ENCODE measurements around the gene LTBP3. TPM values are rescaled to one million over a fixed set of nuclear protein-coding genes. Genes with fewer than 3 reads are reported as not detected.
A peak's percentile ranks its signal among the peaks of the same experiment; 100 is the strongest.

LTBP3 gene
- total RNA-seq, 1 experiment from 2014 or later, result 166 TPM

- no TSS peak for BruUV-seq (replicated peaks)
These were observed 17.7 kb downstream of the LTBP3 start for GRCh38 chr11:65540290-65541092.

GRCh38 chr11:65539744-65540289 is 18.3 kb downstream of the LTBP3 start:
- DNase-seq, result peak; percentile 24
- CTCF ChIA-PET, result interaction anchor here (0.7 to 2.9 kb wide), 4 partner anchors 19 to 54 kb away, joined by 3 to 39 read pairs (median 6); partner anchors contain the start of genes FAM89B, LTBP3 and ZNRD2
- Mint-ChIP-seq H3K27ac (ENCODE audit: unreplicated experiment) (no peak overlapping the region), H3K4me3 (ENCODE audit: low read depth, unreplicated experiment) (peak overlapping the region; percentile 62), H3K9me3 (ENCODE audit: low read depth, unreplicated experiment) (no peaks in the 10 kb centered on the region), H3K27me3 (ENCODE audit: unreplicated experiment) (no peaks in the 10 kb centered on the region), H3K4me1 (ENCODE audit: low read depth, unreplicated experiment) (peaks cover 16% of the 10 kb centered on the region), H3K36me3 (ENCODE audit: insufficient read depth, unreplicated experiment) (peaks cover 72% of the 10 kb centered on the region)
- intact Hi-C loops (cut with micrococcal nuclease; ENCODE audit: unreplicated experiment), result loop anchor here (2.0 kb wide), 1 partner anchor 31 kb away; the partner anchor contains the start of gene ZNRD2
- no TSS peak for BruUV-seq (replicated peaks)
- no peak for TF ChIP-seq CTCF (IDR thresholded peaks at IDR 0.05; ENCODE audit: unreplicated experiment)

More at GRCh38 chr11:65540290-65541092, 17.7 kb downstream of the LTBP3 start:
- Mint-ChIP-seq H3K4me1 (ENCODE audit: low read depth, unreplicated experiment) (peaks cover 22% of the 10 kb centered on the region), H3K36me3 (ENCODE audit: insufficient read depth, unreplicated experiment) (peaks cover 72% of the 10 kb centered on the region), H3K27me3 (ENCODE audit: unreplicated experiment) (no peaks in the 10 kb centered on the region), H3K4me3 (ENCODE audit: low read depth, unreplicated experiment) (peak overlapping the region; percentile 62), H3K27ac (ENCODE audit: unreplicated experiment) (no peak overlapping the region), H3K9me3 (ENCODE audit: low read depth, unreplicated experiment) (no peaks in the 10 kb centered on the region)
- peak; percentile 90 for DNase-seq
- intact Hi-C loops (cut with micrococcal nuclease; ENCODE audit: unreplicated experiment), result loop anchor here (2.0 kb wide), 1 partner anchor 30 kb away; the partner anchor contains the start of gene ZNRD2
- TF ChIP-seq CTCF (IDR thresholded peaks at IDR 0.05; ENCODE audit: unreplicated experiment), result peak; percentile 69
- CTCF ChIA-PET, result interaction anchor here (0.7 to 2.9 kb wide), 6 partner anchors 12 to 53 kb away, joined by 3 to 39 read pairs (median 4); partner anchors contain the start of genes FAM89B, LTBP3 and ZNRD2

GRCh38 chr11:65538915-65539743 is 19.0 kb downstream of the LTBP3 start:
- TF ChIP-seq CTCF (IDR thresholded peaks at IDR 0.05; ENCODE audit: unreplicated experiment), result no peak
- Mint-ChIP-seq H3K4me3 (ENCODE audit: low read depth, unreplicated experiment) (no peak overlapping the region), H3K36me3 (ENCODE audit: insufficient read depth, unreplicated experiment) (peaks cover 75% of the 10 kb centered on the region), H3K27ac (ENCODE audit: unreplicated experiment) (no peak overlapping the region), H3K9me3 (ENCODE audit: low read depth, unreplicated experiment) (no peaks in the 10 kb centered on the region), H3K4me1 (ENCODE audit: low read depth, unreplicated experiment) (peaks cover 15% of the 10 kb centered on the region), H3K27me3 (ENCODE audit: unreplicated experiment) (no peaks in the 10 kb centered on the region)
- CTCF ChIA-PET, result interaction anchor here (1.9 to 2.9 kb wide), 2 partner anchors 21 to 32 kb away, joined by 7 to 39 read pairs; partner anchors contain the start of genes FAM89B and ZNRD2
- intact Hi-C loops (cut with micrococcal nuclease; ENCODE audit: unreplicated experiment), result no loop called here
- TSS peak; percentile 63 for BruUV-seq (replicated peaks)
- no peak for DNase-seq

GRCh38 chr11:65538232-65538914 is 19.8 kb downstream of the LTBP3 start:
- CTCF ChIA-PET, result no interaction called here
- no peak overlapping the region for H3K4me3 Mint-ChIP-seq (ENCODE audit: low read depth, unreplicated experiment)
- intact Hi-C loops (cut with micrococcal nuclease; ENCODE audit: unreplicated experiment), result no loop called here
- H3K27ac Mint-ChIP-seq (ENCODE audit: unreplicated experiment), result no peak overlapping the region
- H3K27me3 Mint-ChIP-seq (ENCODE audit: unreplicated experiment), result no peaks in the 10 kb centered on the region
- no peak for TF ChIP-seq CTCF (IDR thresholded peaks at IDR 0.05; ENCODE audit: unreplicated experiment)
- no peak for DNase-seq
- H3K9me3 Mint-ChIP-seq (ENCODE audit: low read depth, unreplicated experiment), result no peaks in the 10 kb centered on the region
- H3K36me3 Mint-ChIP-seq (ENCODE audit: insufficient read depth, unreplicated experiment), result peaks cover 78% of the 10 kb centered on the region
- BruUV-seq (replicated peaks), result TSS peak; percentile 75
- H3K4me1 Mint-ChIP-seq (ENCODE audit: low read depth, unreplicated experiment), result peaks cover 15% of the 10 kb centered on the region
